GM18951 (cell line): Measurements from ENCODE around the gene MTMR12.
"Not testable (repeated sequence)": the region's sequence is repeated elsewhere in the genome, so short reads cannot be mapped to it uniquely, and the experiment has no call there.

Experiments
- POLR2A ChIP-seq: IDR thresholded peaks from 4 replicates; pipeline ENCODE4 v1.6.1; 2011; ENCODE audit warnings: mild to moderate bottlenecking; ENCODE audit not compliant: insufficient read length, insufficient read depth; ENCODE audit errors: extremely low read depth
- in situ Hi-C: fragments of 300-500 bp; cut with MboI; formaldehyde crosslinking; loops from one replicate; pipeline ENCODE4 v1.12.0; 2022; ENCODE audit warnings: low sequenced_read_pairs, mixed read lengths, inconsistent platforms; ENCODE audit not compliant: unreplicated experiment

The MTMR12 gene

DNA sequence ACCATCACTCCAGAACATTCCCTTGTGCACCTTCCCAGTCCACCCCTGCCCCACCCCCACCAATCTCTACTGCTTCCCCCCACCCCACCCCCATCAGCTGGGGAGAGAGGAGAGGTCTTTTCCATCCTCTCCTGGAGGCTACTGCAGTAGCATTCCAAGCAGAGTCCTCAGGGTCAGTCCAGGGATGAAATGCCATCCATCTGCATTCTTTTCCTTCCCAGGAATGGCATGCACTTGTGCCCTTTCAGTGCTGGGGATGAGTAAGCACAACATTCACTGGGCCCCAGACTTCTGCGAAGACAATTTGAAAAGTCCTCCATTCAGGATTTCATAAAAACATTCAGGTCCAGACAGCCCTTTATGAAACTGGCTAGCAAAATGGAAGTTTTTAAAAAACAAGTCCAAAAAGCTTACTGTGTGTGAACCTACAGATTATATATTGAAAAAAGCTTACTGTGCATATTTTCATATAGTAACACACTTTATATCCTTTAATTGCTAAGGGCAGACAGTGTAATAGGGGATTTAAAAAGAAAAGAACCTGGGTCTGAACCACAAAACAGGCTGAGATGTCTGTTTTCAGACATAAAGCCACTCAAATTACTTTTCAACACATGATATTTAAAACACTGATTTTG is 88.6 kb downstream of the MTMR12 start:
- TF ChIP-seq POLR2A, result no peak

DNA sequence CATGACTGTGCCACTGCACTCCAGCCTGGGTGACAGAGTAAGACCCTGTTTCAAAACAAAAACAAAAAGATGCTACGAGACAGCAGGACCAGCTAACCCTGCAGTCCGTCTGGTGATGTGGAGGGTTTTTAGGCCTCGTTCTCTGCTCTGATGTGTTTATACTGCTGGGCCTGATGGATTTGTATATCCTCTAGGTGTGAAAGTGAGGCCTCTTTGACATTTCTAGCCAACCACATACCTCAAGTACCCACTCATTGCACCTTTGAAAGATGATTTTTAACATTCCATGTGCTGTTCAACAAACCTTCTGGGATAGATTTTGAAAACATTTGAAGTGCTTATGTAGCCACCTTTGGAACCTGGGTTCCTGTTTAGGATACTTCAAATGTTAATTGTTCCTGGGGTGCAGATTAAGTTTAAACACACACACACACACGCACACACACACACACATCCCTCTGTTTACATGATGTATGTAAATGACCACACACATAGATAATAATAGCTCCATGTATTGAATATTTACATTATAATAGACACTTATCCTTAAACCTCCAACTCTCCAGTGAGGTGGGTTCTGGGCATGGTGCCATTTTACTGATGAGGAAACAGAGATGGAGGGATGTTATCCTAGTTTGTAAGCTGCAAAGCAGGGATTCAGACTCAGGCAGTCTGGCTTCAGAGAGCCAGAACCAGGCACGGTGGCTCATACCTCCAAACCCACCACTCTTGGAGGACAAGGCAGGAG is 89.8 kb downstream of the MTMR12 start:
- in situ Hi-C loops, result no loop called here
- no peak for TF ChIP-seq POLR2A

More for the DNA sequence above, 88.6 kb downstream of the MTMR12 start:
- in situ Hi-C loops, result no loop called here

DNA sequence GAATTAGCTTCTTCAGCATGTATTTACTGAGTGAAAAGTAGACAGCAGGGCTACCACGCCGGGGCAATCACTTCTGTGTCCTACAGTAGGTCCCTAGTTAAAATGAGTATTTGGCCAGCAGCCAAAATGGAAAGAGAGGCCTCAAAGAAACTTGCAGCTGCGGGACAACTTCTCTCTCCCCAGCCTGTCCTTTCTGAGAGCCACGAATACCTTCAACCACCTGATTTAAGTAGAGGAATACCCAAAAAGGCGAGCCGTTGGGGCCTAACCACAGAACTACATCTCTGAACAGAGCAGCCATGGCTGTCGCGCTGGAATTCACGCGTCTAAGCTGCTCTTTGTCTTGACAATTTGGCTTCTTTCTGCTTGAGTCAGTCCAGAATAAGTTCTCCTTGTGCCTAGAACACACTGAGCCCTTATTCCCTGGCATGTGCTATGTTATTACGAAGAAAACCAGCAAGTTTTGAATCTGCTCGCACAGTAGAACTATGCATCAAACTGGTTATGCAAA is 94.8 kb downstream of the MTMR12 start:
- TF ChIP-seq POLR2A, result no peak
- in situ Hi-C loops, result no loop called here

DNA sequence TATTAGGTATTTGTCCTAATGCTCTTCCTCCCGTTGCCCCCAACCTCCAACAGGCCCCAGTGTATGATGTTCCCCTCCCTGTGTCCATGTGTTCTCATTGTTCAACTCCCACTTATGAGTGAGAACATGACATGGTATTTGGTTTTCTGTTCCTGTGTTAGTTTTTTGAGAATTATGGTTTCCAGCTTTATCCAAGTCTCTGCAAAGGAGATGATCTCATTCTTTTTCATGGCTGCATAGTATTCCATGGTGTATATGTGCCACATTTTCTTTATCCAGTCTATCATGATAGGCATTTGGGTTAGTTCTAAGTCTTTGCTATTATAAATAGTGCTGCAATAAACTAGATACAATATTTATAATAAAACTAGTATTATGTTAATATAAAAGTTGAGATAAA is 98.4 kb downstream of the MTMR12 start:
- in situ Hi-C loops, result not testable (repeated sequence)

DNA sequence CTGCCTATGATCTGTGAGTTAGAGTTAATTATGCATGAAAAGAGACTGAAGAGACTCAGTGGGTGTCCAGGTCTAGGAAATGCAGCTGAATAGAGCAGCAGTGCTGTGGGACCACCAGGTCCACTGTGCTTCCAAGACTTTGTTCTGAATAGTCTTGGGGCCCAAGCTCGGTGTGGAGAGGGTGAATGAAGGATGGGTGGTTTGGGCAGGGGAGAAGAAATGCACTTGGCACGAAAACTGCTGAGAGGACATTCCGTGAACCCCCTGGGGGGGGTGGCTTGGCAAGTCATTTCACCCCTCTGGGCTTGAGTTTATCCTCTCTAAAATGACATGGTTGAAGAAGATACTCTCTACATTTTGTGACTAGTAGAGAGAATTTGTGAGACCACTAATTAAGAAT is 102.6 kb downstream of the MTMR12 start:
- TF ChIP-seq POLR2A, result no peak
- in situ Hi-C loops, result no loop called here

DNA sequence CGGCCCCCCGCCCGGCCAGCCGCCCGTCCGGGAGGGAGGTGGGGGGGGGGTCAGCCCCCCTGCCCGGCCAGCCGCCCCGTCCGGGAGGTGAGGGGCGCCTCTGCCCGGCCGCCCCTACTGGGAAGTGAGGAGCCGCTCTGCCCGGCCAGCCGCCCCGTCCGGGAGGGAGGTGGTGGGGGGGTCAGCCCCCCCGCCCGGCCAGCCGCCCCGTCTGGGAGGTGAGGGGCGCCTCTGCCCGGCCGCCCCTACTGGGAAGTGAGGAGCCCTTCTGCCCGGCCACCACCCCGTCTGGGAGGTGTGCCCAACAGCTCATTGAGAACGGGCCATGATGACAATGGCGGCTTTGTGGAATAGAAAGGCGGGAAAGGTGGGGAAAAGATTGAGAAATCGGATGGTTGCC is 103.9 kb downstream of the MTMR12 start:
- in situ Hi-C loops, result not testable (repeated sequence)

DNA sequence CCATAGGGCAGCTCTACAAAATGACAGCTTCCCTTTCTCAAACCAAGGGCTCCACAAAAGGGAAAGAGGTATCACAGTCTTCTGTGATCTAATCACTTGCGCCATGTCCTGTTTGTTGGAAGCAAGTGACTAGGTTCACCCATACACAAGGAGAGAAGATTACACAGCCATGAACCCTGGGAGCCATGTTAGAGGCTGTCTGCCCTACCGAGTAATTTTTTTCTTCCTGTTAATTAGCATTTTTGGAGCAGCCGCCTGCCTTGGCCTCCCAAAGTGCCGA is 105.4 kb downstream of the MTMR12 start:
- in situ Hi-C loops, result no loop called here
- TF ChIP-seq POLR2A, result no peak

DNA sequence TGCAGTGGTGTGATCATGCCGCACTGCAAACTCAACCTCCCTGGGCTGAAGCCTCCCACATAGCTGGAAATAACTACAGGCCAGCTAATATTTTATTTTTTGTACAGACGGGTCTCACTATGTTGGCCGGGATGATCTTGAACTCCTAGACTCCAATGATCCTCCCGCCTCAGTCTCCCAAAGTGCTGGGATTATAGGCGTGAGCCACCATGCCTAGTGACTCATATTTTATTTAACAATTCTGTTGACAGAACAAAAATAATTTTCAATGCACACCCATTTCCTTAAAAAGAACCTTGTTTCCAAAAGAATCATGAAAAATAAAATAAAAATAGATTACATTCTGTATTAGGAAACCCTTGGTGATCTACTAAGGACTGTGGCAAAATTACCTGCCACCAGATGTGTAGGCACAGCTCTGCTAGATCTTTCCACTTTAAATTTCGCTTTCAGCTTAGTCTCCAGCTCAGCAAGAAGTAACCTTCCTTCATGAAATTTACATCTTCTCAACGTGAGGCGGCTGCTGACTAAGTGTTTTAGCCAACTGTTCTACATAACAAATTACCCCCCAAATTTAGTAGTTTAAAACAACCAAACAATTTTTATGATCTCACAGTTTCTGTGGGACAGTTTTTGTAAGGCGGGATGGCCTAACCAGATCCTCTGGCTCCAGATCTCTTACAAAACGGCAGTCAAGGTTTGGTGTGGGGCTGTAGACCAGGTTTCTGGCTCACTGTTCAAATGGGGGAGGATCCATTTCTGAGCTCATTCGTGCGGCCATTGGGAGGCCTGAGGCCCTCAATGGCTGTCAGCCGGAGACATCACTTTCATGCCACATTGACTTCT is 106.0 kb downstream of the MTMR12 start:
- in situ Hi-C loops, result no loop called here

DNA sequence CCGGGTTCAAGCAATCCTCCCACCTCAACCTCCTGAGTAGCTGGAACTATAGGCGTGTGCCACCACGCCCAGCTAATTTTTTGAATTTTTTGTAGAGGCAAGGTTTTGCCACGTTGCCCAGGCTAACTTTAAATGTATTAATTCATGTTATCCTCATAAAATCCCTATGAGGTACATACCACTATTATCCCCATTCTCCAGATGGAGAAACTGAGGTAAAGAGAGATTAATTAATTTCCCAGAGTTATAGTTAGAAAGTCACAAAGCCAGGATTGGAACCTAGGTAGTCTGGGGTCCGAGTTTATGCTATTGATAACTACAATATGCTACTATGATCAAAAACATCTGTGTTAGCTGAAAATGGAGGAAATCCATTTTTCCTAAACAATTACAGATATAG is 106.7 kb downstream of the MTMR12 start:
- in situ Hi-C loops, result no loop called here

More for the DNA sequence above, 106.0 kb downstream of the MTMR12 start:
- no peak for TF ChIP-seq POLR2A

DNA sequence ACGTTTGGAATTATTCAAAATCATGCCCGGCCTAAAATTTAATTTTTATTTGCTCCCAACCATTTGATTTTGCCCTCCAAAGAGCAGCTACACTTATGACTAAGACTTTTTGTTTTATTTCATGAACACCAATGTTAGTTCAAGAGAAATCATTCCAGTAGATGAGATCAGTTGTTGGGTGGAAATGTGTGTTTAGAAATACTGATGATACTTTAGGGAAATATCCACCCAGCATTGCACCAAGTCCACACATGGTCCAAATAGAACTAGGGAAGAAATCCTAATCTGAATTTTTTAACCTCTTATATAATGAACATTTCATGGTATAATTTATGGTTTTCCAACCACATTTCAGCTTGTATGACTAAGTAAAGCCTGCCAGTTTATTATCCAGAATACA is 110.3 kb downstream of the MTMR12 start:
- TF ChIP-seq POLR2A, result no peak
- in situ Hi-C loops, result no loop called here

More for the DNA sequence above, 106.7 kb downstream of the MTMR12 start:
- TF ChIP-seq POLR2A, result no peak

DNA sequence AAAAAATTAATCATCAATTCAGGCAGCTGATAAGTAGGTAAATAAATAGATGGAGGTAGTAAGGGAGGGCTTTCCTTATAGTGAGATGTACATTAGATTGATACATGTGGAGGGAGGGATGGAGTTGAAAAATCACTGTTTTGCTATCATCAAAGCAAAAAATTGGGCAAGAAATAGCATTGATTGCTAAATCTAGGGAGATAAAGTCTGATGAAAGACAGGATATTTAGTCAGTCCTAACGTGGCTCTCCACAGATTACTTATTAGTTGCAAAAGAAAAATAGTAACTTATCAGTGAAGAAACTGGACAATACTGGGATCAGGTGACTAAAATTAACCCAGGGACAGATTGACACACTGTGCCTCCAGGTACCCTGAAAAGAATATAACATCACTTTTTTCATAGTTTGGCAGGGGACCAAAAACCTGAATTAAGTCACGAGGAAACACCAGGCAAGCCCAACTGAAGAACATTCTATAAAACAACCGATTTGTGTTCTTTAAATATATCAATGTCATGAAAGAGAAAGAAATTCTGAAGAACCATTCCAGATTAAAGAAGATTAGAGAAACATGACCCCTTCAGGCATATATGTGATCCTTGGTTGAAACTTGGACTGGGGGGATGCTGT is 111.5 kb downstream of the MTMR12 start:
- no peak for TF ChIP-seq POLR2A
- in situ Hi-C loops, result no loop called here

DNA sequence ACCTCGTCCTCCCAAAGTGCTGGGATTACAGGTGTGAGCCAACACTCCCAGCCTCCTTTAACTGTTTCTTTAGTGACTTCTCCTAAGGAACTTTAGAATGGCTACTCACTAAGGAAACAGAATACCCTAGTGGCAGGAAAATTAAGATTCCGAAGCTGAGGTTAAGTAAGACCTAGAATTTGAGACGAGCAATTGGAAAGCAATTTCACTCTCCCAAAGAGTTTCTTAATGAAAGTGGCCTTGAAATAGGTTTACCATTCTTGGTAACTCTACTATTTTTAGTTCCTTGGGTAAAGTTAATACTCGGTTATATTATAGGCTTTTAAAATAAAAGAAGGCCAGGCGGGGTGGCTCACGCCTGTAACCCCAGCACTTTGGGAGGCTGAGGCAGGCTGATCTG is 115.7 kb downstream of the MTMR12 start:
- in situ Hi-C loops, result no loop called here

DNA sequence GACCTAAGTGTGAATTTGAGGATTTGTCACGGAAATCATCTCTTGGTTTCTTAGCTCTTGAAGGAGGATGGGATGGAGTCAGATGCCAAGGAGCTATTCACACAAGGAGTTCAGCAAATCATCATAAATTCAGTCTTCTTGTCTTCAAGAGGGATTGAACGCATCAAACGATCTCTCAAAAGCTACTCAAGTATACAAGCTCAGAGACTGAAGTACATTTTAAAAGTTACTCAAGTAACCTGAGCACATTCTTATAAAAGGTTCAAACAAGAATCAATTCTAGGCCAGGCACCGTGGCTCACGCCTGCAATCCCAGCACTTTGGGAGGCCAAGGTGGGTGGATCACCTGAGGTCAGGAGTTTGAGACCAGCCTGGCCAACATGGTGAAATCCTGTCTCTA is 117.5 kb downstream of the MTMR12 start:
- in situ Hi-C loops, result no loop called here
- no peak for TF ChIP-seq POLR2A

More for the DNA sequence above, 115.7 kb downstream of the MTMR12 start:
- TF ChIP-seq POLR2A, result no peak
